GM18498 (cell line): ENCODE data around the gene CFAP54.

Experiments
- ATAC-seq: cut with Tn5 transposase; IDR thresholded peaks from one replicate; pipeline ENCODE4 v1.9.1; 2021; ENCODE audit warnings: mild to moderate bottlenecking, moderate library complexity; ENCODE audit not compliant: unreplicated experiment

CFAP54 gene

DNA sequence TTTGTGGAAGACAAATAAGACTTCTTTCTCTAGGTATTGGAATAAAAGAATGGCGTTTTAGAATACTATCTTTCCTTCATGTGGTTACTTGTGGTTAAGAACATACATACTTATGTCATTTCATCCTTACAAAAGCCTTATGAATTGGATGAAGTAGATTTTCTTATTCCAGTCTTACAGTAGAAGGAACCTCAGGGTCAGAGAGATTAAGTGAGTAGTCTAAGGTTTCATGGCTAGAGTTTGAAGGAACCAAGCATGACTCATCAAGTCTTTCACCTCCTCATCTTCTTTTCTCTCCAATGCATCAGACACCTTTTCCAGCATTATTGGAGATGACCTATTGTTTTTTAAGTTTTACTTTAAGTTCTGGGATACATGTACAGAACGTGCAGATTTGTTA, 324.8 kb downstream of the CFAP54 start:
- no peak for ATAC-seq

DNA sequence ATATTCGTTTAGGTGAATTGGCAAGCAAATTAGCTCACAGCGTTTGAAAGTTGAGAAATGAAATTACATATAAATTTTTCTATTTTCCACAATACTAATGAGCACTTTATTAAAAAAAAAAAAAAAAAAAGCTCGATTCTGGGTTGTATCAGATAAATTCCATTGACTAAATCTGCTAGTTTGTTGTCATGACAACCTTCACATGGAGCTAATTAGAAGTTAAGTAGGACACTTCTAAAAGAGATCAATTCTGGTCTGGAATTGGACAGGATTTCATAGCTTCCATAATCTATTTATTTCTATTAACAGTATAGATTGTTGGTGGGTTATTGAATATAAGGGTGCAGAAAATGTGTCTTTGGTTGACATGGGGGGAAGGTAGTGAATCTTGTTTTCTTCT, 332.2 kb downstream of the CFAP54 start:
- ATAC-seq: no peak

DNA sequence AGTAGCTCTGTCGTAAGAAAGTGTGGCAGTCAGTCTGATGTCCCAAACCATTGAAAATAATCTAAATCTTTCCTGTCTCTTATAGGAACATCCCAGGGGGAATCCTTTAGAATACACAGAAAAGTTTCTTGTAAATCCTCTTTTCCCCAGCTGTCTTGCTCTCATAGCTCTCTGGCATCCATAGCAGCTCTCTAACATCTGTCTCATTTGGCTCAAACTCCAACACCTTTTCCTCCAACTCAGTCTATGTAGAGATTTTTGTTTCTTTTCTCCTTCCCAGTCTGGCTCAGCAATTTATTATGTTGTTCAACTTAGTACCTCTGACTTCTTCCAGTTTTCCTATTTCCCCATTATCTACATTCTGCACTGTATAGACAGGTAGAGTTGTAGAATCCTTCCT, 333.3 kb downstream of the CFAP54 start:
- no peak for ATAC-seq

DNA sequence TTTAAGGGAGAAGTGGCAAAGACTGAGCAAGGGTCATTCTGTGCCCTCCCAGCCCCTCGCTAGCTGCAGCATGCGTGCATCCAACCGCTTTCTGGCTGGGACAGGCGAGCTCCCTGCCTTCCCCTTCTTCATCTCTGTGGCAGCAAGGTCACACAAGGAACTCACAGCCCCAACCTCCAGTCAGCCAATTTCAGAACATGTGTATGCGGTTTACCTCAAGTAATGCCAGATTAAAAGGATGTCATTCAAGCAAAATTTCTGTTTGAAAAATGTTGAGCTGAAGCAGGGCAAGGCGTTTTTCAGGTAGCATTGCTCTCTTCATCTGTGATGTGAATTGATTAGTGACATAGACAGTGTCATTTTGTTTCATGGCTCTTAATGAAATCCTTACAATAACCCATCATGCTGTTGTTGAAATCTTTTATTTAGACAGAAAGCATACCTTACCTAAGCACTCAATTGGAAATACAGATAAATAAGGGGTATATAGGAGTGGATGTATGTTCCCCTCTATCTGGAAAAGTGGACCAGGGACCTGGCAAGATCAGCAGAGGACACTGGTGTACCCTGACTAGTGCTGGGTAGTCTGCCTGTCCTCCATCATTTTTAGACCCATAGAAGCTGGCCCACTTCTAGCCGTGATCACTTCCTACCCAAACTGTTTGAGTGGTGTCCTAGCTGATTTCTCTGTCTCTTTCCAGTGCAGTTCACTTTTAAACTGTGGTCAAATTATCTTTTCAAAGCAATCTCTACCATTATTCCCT, 334.9 kb downstream of the CFAP54 start:
- no peak for ATAC-seq

DNA sequence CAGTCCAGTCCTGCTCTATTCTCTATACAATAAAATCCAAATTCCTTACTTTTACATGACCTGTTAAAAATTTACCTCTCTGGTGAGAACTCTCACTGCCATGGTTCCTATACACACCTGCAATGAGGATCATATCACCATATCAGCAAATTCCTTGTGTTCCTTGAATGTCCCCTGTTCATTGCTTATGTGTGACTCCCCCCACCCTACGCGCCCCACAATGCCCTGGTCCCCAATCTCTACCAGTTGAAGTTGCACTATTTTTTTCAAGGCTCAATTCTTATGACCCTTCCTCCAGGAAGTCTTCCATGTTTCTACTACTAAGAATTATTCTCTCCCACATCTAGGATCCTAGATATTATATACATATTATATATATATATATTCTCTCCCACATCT, 335.5 kb downstream of the CFAP54 start:
- no peak for ATAC-seq

DNA sequence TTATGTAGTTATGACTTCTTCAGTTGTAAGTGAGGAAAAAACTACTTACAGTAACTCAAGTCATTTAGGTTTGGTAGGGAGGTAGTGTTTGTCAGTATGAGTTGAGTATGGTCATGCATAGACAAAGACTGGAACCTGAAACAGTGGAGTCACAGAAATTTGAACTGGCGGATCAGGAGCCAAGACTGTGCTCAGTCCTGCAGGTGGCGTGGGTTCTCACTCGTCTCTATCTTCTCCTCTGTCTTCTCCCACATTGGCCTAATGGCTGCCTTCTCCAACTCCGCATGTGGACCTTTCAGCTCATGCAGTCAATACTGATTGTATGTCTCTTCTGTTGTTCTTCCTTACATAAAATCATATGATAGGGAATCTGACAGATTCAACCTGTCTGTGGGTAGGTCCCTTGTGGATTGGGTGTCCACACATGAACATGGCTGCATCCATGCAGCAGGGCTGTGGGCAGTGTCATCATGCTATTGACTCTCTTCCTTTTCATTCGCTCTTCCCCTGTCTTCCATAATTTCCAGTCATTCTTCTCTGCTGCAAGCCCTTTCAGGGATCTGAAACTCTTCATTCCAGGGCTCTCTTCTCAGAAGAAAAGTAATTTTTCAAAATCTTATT, 338.9 kb downstream of the CFAP54 start:
- no peak for ATAC-seq

DNA sequence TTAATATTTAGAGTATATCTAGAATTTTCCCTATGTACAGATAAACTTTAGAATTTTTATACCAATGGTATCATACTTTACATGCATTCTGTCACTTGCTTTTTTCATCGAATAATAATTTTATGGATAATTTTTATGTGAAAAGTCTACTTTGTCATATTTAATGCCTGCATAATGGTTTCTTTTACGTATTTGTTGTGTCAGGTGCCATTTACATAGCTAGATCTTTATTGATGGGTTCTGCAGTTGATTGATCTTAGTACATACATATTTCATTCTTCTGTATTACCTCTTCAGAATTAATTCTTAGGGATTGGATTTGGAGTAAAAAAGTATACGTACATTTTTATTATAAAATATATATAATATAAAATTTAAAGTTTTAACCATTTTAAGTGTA, 340.0 kb downstream of the CFAP54 start:
- ATAC-seq: no peak

DNA sequence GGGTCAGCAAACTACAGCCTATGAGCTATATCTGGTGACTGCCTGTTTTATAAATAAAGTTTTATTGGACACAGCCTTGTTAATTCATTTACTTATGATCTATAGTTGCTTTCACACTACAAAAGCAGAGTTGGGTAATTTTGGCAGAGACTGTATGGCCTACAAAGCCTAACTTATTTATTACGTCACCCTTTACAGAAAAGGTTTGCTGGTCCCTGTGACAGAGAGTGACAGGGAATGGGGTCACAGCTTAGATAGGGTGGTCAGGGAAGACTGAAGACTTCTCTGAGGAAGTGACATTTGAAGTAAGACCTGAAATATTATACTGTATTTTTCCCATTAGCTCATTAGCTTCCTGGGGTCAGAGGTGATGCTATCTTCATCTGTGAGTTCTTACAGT, 342.0 kb downstream of the CFAP54 start:
- ATAC-seq: no peak

DNA sequence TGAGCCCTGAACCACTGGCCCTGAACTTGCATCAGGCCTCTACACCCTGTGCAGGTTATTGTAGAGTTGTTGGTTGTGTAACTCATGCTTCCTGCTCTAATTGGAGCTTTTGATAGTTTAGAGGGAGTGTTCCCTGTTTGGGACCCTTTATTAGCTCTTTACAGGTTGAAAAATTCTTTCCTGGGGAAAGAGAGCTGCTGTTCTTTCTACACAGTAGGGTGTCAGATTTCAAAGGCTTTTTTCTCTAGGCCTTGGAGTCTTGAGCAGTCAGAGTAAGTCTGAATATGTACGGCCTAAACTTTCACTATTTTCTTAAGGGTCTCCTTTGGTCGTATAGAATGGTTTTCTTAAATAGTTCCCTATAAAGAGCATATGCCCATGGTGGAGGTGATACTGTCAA, 356.9 kb downstream of the CFAP54 start:
- no peak for ATAC-seq

DNA sequence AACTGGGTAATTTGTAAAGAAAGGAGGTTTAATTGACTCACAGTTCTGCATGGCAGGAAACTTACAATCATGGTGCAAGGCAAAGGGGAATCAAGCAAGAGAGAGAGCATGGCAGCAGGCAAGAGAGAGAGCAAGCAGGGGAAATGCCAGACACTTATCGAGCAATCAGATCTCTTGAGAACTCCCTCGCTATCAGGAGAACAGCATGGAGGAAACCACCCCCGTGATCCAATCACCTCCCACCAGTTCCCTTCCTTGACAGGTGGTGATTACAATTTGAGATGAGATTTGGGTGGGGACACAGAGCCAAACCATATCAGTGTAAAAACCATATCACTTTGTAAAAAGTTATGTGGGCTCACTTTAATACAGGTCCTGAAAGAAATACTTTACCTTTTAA, 361.3 kb downstream of the CFAP54 start:
- ATAC-seq: no peak

DNA sequence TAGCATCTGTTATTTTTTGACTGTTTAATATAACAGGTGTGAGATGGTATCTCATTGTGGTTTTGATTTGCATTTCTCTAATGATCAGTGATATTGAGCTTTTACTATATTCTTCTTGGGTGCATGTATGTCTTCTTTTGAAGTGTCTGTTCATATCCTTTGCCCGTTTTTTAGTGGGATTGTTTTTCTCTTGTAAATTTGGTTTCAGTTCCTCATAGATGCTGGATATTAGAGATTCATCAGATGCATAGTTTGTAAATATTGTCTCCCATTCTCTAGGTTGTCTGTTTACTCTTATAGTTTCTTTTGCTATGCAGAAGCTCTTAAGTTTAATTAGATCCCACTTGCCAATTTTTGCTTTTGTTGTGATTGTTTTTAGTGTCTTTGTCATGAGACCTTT, 368.8 kb downstream of the CFAP54 start:
- ATAC-seq: no peak

DNA sequence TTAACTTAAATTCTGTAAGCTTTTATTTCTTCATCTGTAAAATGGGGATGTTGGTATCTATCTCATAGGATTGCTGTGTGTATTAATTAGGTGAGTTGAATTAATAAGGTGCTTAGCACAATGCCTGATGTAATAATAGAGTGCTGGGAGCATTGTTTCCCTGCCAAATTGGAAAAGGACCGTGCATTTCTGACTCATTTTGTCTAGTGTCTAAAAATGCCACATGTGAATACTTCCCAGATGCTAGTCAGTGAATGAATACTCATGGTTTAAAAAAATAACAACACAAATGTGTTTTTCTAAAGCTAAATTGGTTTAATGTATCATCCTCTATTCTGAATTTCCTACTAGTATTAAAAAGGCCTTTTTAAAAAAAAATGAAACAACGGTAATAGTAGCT, 372.3 kb downstream of the CFAP54 start:
- no peak for ATAC-seq

DNA sequence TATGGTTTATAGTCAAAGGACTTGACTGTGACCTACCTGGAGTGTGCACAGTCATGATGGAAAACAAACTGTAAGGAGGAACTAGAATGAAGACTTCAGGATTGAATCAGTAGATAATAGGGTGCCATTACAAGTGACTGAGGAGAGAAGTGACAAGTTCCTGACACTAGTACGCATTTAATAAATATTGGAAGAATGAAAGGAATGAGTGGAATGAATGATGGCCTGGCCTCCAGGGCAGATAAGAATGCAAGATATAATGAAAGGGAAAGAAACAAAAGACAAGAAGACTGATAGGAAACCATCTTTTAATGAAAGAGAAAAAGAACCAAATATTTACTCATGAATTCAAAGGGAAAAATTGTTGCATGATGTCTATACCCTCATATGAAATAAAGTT, 372.9 kb downstream of the CFAP54 start:
- ATAC-seq: no peak

DNA sequence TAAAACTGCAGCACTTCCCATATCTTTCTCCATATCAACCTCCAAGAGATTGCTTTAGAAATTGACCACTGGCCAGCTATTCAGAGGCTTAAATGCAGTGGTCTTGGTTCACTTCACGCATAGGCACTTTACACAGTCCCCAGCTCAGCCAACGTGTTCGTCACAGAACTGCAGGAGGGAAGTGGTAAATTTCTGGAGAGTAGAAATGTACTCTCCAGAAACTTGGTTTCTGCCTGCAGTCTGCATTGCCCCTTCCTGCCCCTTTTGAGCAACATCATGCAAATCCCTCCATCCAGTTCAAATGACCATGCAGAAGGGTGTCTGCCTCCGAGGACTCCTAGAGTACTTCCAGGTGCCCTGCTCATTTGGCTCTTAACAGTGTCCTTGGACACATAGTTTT, 375.0 kb downstream of the CFAP54 start:
- no peak for ATAC-seq

DNA sequence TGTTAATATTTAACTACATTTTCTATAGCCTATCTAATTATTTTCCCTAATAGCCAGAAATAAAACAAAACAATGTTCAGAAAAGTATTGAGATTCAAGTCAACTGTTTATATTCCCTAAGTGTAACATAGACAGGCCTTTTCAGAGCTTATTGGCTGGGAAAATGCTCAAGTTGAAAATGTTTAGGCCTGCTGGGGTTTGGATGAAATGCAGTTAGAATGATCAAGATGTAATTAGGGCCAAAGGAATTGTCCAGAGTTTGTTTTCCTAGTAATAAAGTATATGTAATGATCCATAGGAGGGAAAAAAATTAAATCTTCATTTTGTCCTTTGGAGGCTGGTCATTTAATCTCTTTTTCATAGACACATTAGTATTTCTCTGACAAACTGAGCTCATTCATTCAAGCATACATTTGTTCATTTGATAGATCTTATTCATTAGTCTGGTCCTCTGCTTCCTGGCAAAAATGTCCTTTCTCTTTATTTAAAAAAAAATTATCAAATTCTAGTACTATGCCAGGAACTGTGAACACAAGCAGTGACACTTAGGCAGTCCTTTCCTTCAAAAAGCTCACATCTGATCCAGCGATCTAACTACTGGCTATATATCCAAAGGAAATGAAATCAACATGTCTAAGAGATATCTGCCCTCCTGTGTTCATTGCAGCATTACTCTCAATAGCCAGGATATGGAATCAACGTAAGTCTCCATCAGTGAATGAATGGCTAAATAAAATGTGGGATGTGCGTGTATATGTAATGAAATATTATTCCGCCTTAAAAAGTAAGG, 377.6 kb downstream of the CFAP54 start:
- no peak for ATAC-seq

DNA sequence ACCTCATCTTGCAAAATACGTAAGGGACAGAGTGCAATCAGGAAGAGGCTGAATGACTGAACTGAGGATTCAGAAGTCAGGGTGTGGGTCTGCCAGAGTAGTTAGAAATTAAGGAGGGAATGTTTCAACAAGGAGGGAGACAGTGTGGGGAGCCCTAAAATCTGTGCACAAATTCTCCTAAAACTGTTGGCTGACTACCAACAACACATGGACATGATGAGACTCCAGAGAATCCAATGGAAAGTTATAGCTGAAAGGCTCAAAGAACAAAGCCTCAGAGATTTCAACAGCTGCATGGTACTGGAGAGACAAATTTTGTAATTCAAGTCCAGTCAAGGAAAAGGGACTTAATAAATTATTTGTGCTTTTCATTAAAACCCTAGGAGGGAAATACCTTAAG, 381.6 kb downstream of the CFAP54 start:
- no peak for ATAC-seq

DNA sequence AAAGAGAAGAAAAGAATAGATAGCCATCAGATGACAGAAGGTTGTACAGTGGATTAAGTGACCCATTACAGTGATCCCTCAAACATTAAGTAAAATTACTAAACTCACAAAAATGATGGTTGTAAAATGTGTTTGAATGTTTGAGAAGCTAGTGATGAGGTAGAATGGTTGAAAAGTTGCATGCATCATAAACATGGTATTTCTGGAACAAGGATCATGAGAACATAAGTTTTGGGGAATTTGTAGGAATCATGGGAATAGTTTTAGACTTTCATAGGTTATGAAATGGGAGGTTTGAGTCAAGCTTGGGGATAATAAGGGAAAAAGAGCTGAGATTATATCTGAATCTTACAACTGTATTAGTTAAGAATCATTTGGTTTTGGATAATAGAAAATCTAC, 383.6 kb downstream of the CFAP54 start:
- no peak for ATAC-seq

DNA sequence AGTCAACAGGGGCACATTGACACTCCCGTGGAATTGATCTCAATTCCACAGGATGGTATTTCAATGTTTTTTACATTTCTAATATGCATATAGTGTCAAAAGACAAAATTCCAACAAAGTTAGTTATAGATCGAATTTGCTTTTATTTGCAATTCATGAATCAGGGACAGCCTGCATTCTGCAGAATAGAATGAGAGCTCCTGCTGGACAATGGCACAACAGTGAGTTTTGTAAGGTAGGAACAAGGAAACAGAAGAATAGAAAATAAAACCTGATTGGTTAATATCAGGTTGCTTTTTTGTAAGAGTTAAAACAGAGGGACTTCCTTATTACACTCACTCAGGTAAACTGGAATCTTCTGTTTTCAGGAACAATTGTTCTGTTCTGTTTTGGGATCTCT, 384.8 kb downstream of the CFAP54 start:
- no peak for ATAC-seq

DNA sequence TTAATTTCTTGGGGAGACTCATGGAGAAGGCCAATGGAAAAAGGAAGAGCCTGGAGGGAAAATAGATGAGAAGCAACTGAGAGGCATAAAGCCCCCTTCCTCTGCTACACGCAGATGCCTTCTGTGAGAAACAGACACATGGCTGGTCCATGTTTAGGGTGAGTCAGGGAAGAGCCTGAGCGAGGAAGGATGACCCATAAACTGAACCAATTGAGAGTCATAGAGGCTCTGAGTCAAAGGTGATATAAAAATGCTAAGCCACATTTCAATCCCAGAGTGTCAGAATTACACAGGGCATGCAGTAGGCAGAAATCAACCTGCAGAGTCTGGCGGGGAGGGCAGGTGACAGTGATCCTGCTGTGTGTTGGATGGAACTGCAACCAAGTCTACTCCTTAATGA, 387.6 kb downstream of the CFAP54 start:
- ATAC-seq: no peak

DNA sequence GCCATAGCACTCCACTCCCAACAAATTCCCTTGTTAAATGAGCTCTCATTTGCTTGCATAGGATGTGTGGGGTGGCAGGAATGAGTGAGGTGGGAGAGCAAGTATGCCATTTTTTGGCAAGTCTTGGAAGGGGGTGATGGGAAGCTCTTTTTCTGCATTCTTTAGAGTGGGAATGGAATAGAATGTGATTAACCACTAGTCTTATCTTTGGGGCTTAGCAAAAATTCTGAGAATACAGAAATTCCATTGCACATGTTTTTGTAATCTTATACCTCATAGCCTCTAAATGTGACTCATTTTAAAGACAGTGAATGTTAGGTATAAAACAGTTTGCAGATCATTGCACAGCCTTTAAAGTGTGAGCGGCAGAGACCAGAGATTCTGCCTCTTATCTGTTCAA, 389.3 kb downstream of the CFAP54 start:
- no peak for ATAC-seq

DNA sequence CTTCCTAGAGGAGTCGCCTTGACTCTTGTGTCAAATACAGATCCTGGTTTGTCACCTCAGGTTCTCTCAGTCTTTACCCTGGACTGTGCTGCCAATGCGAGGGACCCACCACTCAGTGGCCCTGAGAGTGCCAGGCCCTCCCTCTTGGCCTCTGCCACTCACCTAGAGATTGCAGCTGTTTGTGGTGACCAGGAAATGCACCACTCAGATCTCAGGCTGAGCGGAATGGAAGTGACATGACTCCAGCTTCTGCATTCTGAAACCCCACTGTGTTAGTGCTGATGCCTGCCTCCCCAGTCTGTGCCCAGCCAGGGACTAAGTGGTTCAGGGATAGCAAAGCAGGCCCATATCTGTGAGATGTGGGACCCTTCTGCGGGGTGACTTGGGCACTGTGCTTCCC, 389.9 kb downstream of the CFAP54 start:
- ATAC-seq: no peak

DNA sequence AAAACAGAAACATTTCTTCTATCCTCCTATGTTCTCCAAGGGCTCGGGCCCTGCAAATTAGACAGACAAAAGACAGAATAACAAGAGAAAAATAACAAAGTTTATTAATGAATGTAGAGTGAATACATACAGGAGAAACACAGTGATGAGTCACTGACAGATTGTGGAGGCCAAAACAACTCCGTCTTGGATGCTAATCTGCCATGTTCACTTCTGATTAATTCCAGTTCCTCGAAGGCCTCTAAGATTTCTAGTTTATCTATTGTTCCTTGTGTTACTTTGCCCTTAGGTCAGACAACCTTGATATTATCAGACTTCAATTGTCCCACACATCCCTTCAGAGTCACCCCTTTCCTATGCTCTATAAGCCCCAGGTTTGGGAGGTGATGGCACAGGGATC, 390.8 kb downstream of the CFAP54 start:
- no peak for ATAC-seq
